Urinary bladder (tissue), 4 donors: ENCODE data around the gene TSPAN15. TPM values are rescaled to one million over a fixed set of nuclear protein-coding genes. Genes with fewer than 3 reads are reported as not detected.
A peak's percentile ranks its signal among the peaks of the same experiment; 100 is the strongest.

Experiments
- DNase-seq: peaks from one replicate; pipeline ENCODE4 v3.0.0-alpha.2; 2015; ENCODE audit errors: extremely low spot score
- H3K27ac ChIP-seq: one replicate; pipeline ENCODE4 v1.5.1; 2013; ENCODE audit warnings: low read depth, mild to moderate bottlenecking, moderate library complexity
- H3K36me3 ChIP-seq: one replicate; pipeline ENCODE4 v1.6.1; 2013; ENCODE audit warnings: mild to moderate bottlenecking, moderate library complexity; ENCODE audit not compliant: insufficient read depth
- H3K4me1 ChIP-seq: one replicate; pipeline ENCODE4 v1.6.1; 2013; ENCODE audit warnings: mild to moderate bottlenecking, moderate library complexity; ENCODE audit not compliant: insufficient read depth
- H3K4me3 ChIP-seq: one replicate; pipeline ENCODE4 v1.5.1; 2013; ENCODE audit warnings: low read depth, low read length
- WGBS: extraction: QIAGEN DNeasy Blood & Tissue Kit; methylation state at CpG from one replicate; pipeline ENCODE4 v1.1.7; 2013; 5-methylcytosine and 5-hydroxymethylcytosine counted together
- polyA plus RNA-seq: library from polyadenylated mRNA; stranded (reverse); fragments of 200-250 nt; gene quantifications from one replicate; pipeline ENCODE4 v1.2.3, GENCODE V29; 2013
- total RNA-seq: library from RNA; depleted of rRNA; stranded (reverse); fragments of >200 nt; gene quantifications from one replicate; pipeline ENCODE4 v1.2.3, GENCODE V29; 2014
- donor health status: healthy with polysubstance abuse.
- donor health status: healthy.

The TSPAN15 gene
- total and polyA plus RNA-seq, 2 donors: 38.0 to 88.1 TPM

GRCh38 chr10:69459101-69459790 is 8.0 kb downstream of the TSPAN15 start:
- peaks cover 4% of the 10 kb centered on the region for H3K4me1 ChIP-seq

GRCh38 chr10:69459893-69460575 is 8.8 kb downstream of the TSPAN15 start:
- WGBS: 70% methylated on average over 12 of the region's 12 CpGs

More at GRCh38 chr10:69459101-69459790, 8.0 kb downstream of the TSPAN15 start:
- no peak overlapping the region for H3K4me3 ChIP-seq
- H3K36me3 ChIP-seq: no peaks in the 10 kb centered on the region
- 85% methylated on average over 8 of the region's 8 CpGs for WGBS
- DNase-seq: no peak
- H3K27ac ChIP-seq: peak overlapping the region; percentile 35

GRCh38 chr10:69460576-69461242 is 9.4 kb downstream of the TSPAN15 start:
- Histone ChIP-seq H3K4me3 (no peak overlapping the region), H3K4me1 (peaks cover 3% of the 10 kb centered on the region), H3K27ac (no peak overlapping the region), H3K36me3 (no peaks in the 10 kb centered on the region)
- WGBS: 90% methylated on average over 9 of the region's 9 CpGs
- DNase-seq: no peak

More at GRCh38 chr10:69459893-69460575, 8.8 kb downstream of the TSPAN15 start:
- Histone ChIP-seq H3K27ac (peak overlapping the region; percentile 35), H3K4me3 (no peak overlapping the region), H3K36me3 (no peaks in the 10 kb centered on the region), H3K4me1 (peaks cover 4% of the 10 kb centered on the region)
- DNase-seq: no peak

GRCh38 chr10:69461243-69462025 is 10.2 kb downstream of the TSPAN15 start:
- DNase-seq: no peak
- H3K4me1 ChIP-seq: peaks cover 3% of the 10 kb centered on the region
- no peaks in the 10 kb centered on the region for H3K36me3 ChIP-seq
- 87% methylated on average over 5 of the region's 5 CpGs for WGBS
- no peak overlapping the region for H3K27ac ChIP-seq
- H3K4me3 ChIP-seq: no peak overlapping the region

- Histone ChIP-seq H3K4me1 (peaks cover 3% of the 10 kb centered on the region), H3K36me3 (no peaks in the 10 kb centered on the region), H3K27ac (no peak overlapping the region), H3K4me3 (no peak overlapping the region)
- DNase-seq: no peak
- WGBS: 63% methylated on average over 6 of the region's 6 CpGs
These were observed 12.6 kb downstream of the TSPAN15 start for GRCh38 chr10:69463886-69464285.

- H3K4me3 ChIP-seq: no peak overlapping the region
- DNase-seq: no peak
- peaks cover 3% of the 10 kb centered on the region for H3K4me1 ChIP-seq
- no peaks in the 10 kb centered on the region for H3K36me3 ChIP-seq
- H3K27ac ChIP-seq: no peak overlapping the region
- 57% methylated on average over 7 of the region's 7 CpGs for WGBS
These were observed 13.1 kb downstream of the TSPAN15 start for GRCh38 chr10:69464401-69464800.

- 53% methylated on average over 2 of the region's 2 CpGs for WGBS
- DNase-seq: no peak
- H3K27ac ChIP-seq: no peak overlapping the region
- no peaks in the 10 kb centered on the region for H3K36me3 ChIP-seq
- no peak overlapping the region for H3K4me3 ChIP-seq
- H3K4me1 ChIP-seq: peaks cover 3% of the 10 kb centered on the region
These were observed 13.6 kb downstream of the TSPAN15 start for GRCh38 chr10:69464801-69465401.

GRCh38 chr10:69465457-69466157 is 14.3 kb downstream of the TSPAN15 start:
- WGBS: 82% methylated on average over 9 of the region's 9 CpGs
- Histone ChIP-seq H3K36me3 (no peaks in the 10 kb centered on the region), H3K4me1 (no peaks in the 10 kb centered on the region), H3K27ac (no peak overlapping the region), H3K4me3 (no peak overlapping the region)
- DNase-seq: no peak

GRCh38 chr10:69466158-69466490 is 14.9 kb downstream of the TSPAN15 start:
- H3K27ac ChIP-seq: no peak overlapping the region
- WGBS: 59% methylated on average over 5 of the region's 5 CpGs
- no peak overlapping the region for H3K4me3 ChIP-seq
- DNase-seq: no peak
- H3K36me3 ChIP-seq: no peaks in the 10 kb centered on the region
- no peaks in the 10 kb centered on the region for H3K4me1 ChIP-seq

GRCh38 chr10:69466689-69467088 is 15.4 kb downstream of the TSPAN15 start:
- WGBS: 82% methylated on average over 10 of the region's 10 CpGs
- Histone ChIP-seq H3K27ac (no peak overlapping the region), H3K36me3 (no peaks in the 10 kb centered on the region), H3K4me3 (no peak overlapping the region), H3K4me1 (no peaks in the 10 kb centered on the region)
- DNase-seq: no peak

GRCh38 chr10:69467928-69468750 is 16.9 kb downstream of the TSPAN15 start:
- H3K4me3 ChIP-seq: no peak overlapping the region
- no peak overlapping the region for H3K27ac ChIP-seq
- H3K36me3 ChIP-seq: no peaks in the 10 kb centered on the region
- WGBS: 56% methylated on average over 13 of the region's 13 CpGs
- no peak for DNase-seq
- no peaks in the 10 kb centered on the region for H3K4me1 ChIP-seq

- no peak for DNase-seq
- no peak overlapping the region for H3K27ac ChIP-seq
- H3K4me1 ChIP-seq: no peaks in the 10 kb centered on the region
- 74% methylated on average over 5 of the region's 5 CpGs for WGBS
- H3K36me3 ChIP-seq: no peaks in the 10 kb centered on the region
- no peak overlapping the region for H3K4me3 ChIP-seq
These were observed 17.5 kb downstream of the TSPAN15 start for GRCh38 chr10:69468751-69469089.
